Measurements from ENCODE around the gene EFEMP1.

EFEMP1 gene

GRCh38 chr2:55932843-55933242 is 9.3 kb upstream of the EFEMP1 start:
- no peak for DNase-seq

- DNase-seq, result no peak
Observed at GRCh38 chr2:55931281-55931680, 7.7 kb upstream of the EFEMP1 start.

GRCh38 chr2:55929476-55929875 is 5.9 kb upstream of the EFEMP1 start:
- no peak for DNase-seq

- DNase-seq, result no peak
Observed at GRCh38 chr2:55926974-55927373, 3.4 kb upstream of the EFEMP1 start.

GRCh38 chr2:55926246-55926645 is 2.7 kb upstream of the EFEMP1 start:
- no peak for DNase-seq

- DNase-seq, result no peak
Observed at GRCh38 chr2:55923982-55924321, 370 bp upstream of the EFEMP1 start.

- DNase-seq, result no peak
Observed at GRCh38 chr2:55922291-55922907, 1.2 kb downstream of the EFEMP1 start.

GRCh38 chr2:55919574-55919973 is 4.0 kb downstream of the EFEMP1 start:
- no peak for DNase-seq

- DNase-seq, result no peak
Observed at GRCh38 chr2:55918856-55919255, 4.7 kb downstream of the EFEMP1 start.

- no peak for DNase-seq
Observed at GRCh38 chr2:55917713-55918390, 5.7 kb downstream of the EFEMP1 start.

- DNase-seq, result no peak
Observed at GRCh38 chr2:55917117-55917516, 6.5 kb downstream of the EFEMP1 start.

- no peak for DNase-seq
Observed at GRCh38 chr2:55916473-55917049, 7.0 kb downstream of the EFEMP1 start.

- DNase-seq, result no peak
Observed at GRCh38 chr2:55914786-55915185, 8.8 kb downstream of the EFEMP1 start.

- DNase-seq, result no peak
Observed at GRCh38 chr2:55912926-55913325, 10.7 kb downstream of the EFEMP1 start.

GRCh38 chr2:55910077-55910476 is 13.5 kb downstream of the EFEMP1 start:
- no peak for DNase-seq

GRCh38 chr2:55907686-55908085 is 15.9 kb downstream of the EFEMP1 start:
- DNase-seq, result no peak

GRCh38 chr2:55906993-55907392 is 16.6 kb downstream of the EFEMP1 start:
- DNase-seq, result no peak

GRCh38 chr2:55903727-55904126 is 19.9 kb downstream of the EFEMP1 start:
- DNase-seq, result no peak

- DNase-seq, result no peak
Observed at GRCh38 chr2:55902971-55903370, 20.6 kb downstream of the EFEMP1 start.

GRCh38 chr2:55902429-55902828 is 21.2 kb downstream of the EFEMP1 start:
- no peak for DNase-seq

- DNase-seq, result no peak
Observed at GRCh38 chr2:55901941-55902340, 21.6 kb downstream of the EFEMP1 start.

GRCh38 chr2:55901322-55901721 is 22.3 kb downstream of the EFEMP1 start:
- no peak for DNase-seq

- no peak for DNase-seq
Observed at GRCh38 chr2:55899881-55900280, 23.7 kb downstream of the EFEMP1 start.

- DNase-seq, result no peak
Observed at GRCh38 chr2:55898386-55899040, 25.1 kb downstream of the EFEMP1 start.

Measured in NCI-H1048 (cell line).